Activated CD4-positive, alpha-beta T cell treated with anti-CD3 and anti-CD28 coated beads, Interleukin-2, amount 10 ng/mL, durations not matched to agents 7 days and 5 days (primary cell): ENCODE data around the gene ZNF407. TPM values are rescaled to one million over a fixed set of nuclear protein-coding genes. Genes with fewer than 3 reads are reported as not detected.

Experiments
- CTCF ChIA-PET: fragments of 350-600 bp; sonication (Branson Sonifier 250); formaldehyde crosslinking; loops from one replicate; lab custom pipeline; 2021; ENCODE audit warnings: antibody characterized with exemption; lab: Charles Lee
- POLR2A ChIA-PET: fragments of 350-600 bp; sonication (Branson Sonifier 250); formaldehyde crosslinking; loops from one replicate; lab custom pipeline; 2021; ENCODE audit warnings: antibody characterized with exemption; lab: Charles Lee
- DNase-seq: peaks from one replicate; pipeline ENCODE4 v3.0.0-alpha.2; 2020
- H3K27ac Mint-ChIP-seq: one replicate; pipeline ENCODE4 v1.8.0; 2021; ENCODE audit warnings: mild to moderate bottlenecking, moderate library complexity, mixed read lengths
- H3K27me3 Mint-ChIP-seq: one replicate; pipeline ENCODE4 v1.8.0; 2021; ENCODE audit warnings: mixed read lengths
- H3K36me3 Mint-ChIP-seq: one replicate; pipeline ENCODE4 v1.8.0; 2021; ENCODE audit warnings: low read depth, mixed read lengths
- H3K4me1 Mint-ChIP-seq: one replicate; pipeline ENCODE4 v1.8.0; 2021; ENCODE audit warnings: mixed read lengths
- H3K4me3 Mint-ChIP-seq: one replicate; pipeline ENCODE4 v1.8.0; 2021; ENCODE audit warnings: mild to moderate bottlenecking, moderate library complexity, mixed read lengths
- H3K9me3 Mint-ChIP-seq: one replicate; pipeline ENCODE4 v1.8.0; 2021; ENCODE audit warnings: mixed read lengths
- total RNA-seq, 2 experiments: library from RNA; stranded (reverse); gene quantifications; one replicate each; pipeline ENCODE4 v1.2.3, GENCODE V29; 2021

Gene ZNF407
- total RNA-seq, 2 experiments from 2014 or later: 19.3 TPM

GRCh38 chr18:74595431-74595830 is 2.2 kb upstream of the ZNF407 start:
- ChIA-PET CTCF (no interaction called here), POLR2A (no interaction called here)
- DNase-seq: no peak
- H3K4me3 Mint-ChIP-seq: peak overlapping the region; percentile 60
- H3K27me3 Mint-ChIP-seq: no peaks in the 10 kb centered on the region
- peaks cover 38% of the 10 kb centered on the region for H3K4me1 Mint-ChIP-seq
- H3K36me3 Mint-ChIP-seq: peaks cover 38% of the 10 kb centered on the region
- peak overlapping the region; percentile 16 for H3K27ac Mint-ChIP-seq
- H3K9me3 Mint-ChIP-seq: peaks cover 5% of the 10 kb centered on the region

- peaks cover 5% of the 10 kb centered on the region for H3K9me3 Mint-ChIP-seq
- ChIA-PET CTCF (interaction anchor here (1.4 kb wide), 1 partner anchor 9 kb away, joined by 5 read pairs; no protein-coding TSS in a partner anchor), POLR2A (no interaction called here)
- peaks cover 46% of the 10 kb centered on the region for H3K4me1 Mint-ChIP-seq
- H3K27ac Mint-ChIP-seq: peak overlapping the region; percentile 100
- no peaks in the 10 kb centered on the region for H3K27me3 Mint-ChIP-seq
- H3K4me3 Mint-ChIP-seq: peak overlapping the region; percentile 94
- peak; percentile 73 for DNase-seq
- H3K36me3 Mint-ChIP-seq: peaks cover 43% of the 10 kb centered on the region
Observed at GRCh38 chr18:74597034-74597661, 522 bp upstream of the ZNF407 start.

- H3K36me3 Mint-ChIP-seq: peaks cover 36% of the 10 kb centered on the region
- H3K27ac Mint-ChIP-seq: peak overlapping the region; percentile 100
- peak; percentile 72 for DNase-seq
- peaks cover 2% of the 10 kb centered on the region for H3K9me3 Mint-ChIP-seq
- peak overlapping the region; percentile 94 for H3K4me3 Mint-ChIP-seq
- no peaks in the 10 kb centered on the region for H3K27me3 Mint-ChIP-seq
- ChIA-PET CTCF (interaction anchor here (0.6 to 1.1 kb wide), 2 partner anchors 13 to 83 kb away, joined by 3 to 4 read pairs; no protein-coding TSS in a partner anchor), POLR2A (no interaction called here)
- peaks cover 45% of the 10 kb centered on the region for H3K4me1 Mint-ChIP-seq
Observed at GRCh38 chr18:74598350-74599001, 806 bp downstream of the ZNF407 start.

DNA sequence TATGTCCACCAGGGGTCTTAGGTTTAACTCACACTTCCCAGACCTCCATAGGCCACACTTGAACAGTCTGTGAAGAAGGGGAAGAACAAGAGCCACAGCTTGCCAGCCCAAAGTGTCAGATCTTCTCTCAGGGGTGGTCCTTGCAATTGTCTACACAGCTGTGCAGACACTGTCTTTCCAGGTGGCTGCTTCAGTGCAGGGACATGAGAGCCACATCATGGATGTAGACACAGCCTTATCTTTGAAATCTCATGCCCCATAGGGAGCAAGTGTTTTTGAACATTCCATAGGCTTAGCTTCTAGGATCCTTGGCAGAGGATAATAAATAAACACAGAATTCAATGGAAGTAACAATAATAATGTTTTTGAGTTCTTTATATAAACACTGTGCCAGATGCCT is 6.7 kb downstream of the ZNF407 start:
- peaks cover 16% of the 10 kb centered on the region for H3K4me1 Mint-ChIP-seq
- ChIA-PET POLR2A (no interaction called here), CTCF (interaction anchor here (1.0 to 1.3 kb wide), 2 partner anchors 22 to 28 kb away, joined by 3 read pairs; no protein-coding TSS in a partner anchor)
- no peak overlapping the region for H3K27ac Mint-ChIP-seq
- H3K9me3 Mint-ChIP-seq: no peaks in the 10 kb centered on the region
- DNase-seq: no peak
- no peaks in the 10 kb centered on the region for H3K27me3 Mint-ChIP-seq
- no peak overlapping the region for H3K4me3 Mint-ChIP-seq
- peaks cover 9% of the 10 kb centered on the region for H3K36me3 Mint-ChIP-seq

GRCh38 chr18:74604774-74605173 is 7.1 kb downstream of the ZNF407 start:
- Mint-ChIP-seq H3K9me3 (no peaks in the 10 kb centered on the region), H3K27ac (no peak overlapping the region), H3K27me3 (no peaks in the 10 kb centered on the region), H3K4me1 (peaks cover 15% of the 10 kb centered on the region), H3K36me3 (peaks cover 9% of the 10 kb centered on the region), H3K4me3 (no peak overlapping the region)
- ChIA-PET CTCF (interaction anchor here (1.0 kb wide), 1 partner anchor 27 kb away, joined by 3 read pairs; no protein-coding TSS in a partner anchor), POLR2A (no interaction called here)
- DNase-seq: no peak

- Mint-ChIP-seq H3K36me3 (no peaks in the 10 kb centered on the region), H3K4me3 (no peak overlapping the region)
Observed at GRCh38 chr18:74608681-74609080, 11.0 kb downstream of the ZNF407 start.

GRCh38 chr18:74609535-74609934 is 11.9 kb downstream of the ZNF407 start:
- ChIA-PET CTCF (no interaction called here), POLR2A (no interaction called here)

More at GRCh38 chr18:74608681-74609080, 11.0 kb downstream of the ZNF407 start:
- no peak for DNase-seq
- CTCF ChIA-PET: no interaction called here
- no peaks in the 10 kb centered on the region for H3K27me3 Mint-ChIP-seq
- POLR2A ChIA-PET: no interaction called here
- no peaks in the 10 kb centered on the region for H3K9me3 Mint-ChIP-seq
- peaks cover 10% of the 10 kb centered on the region for H3K4me1 Mint-ChIP-seq
- H3K27ac Mint-ChIP-seq: no peak overlapping the region

DNA sequence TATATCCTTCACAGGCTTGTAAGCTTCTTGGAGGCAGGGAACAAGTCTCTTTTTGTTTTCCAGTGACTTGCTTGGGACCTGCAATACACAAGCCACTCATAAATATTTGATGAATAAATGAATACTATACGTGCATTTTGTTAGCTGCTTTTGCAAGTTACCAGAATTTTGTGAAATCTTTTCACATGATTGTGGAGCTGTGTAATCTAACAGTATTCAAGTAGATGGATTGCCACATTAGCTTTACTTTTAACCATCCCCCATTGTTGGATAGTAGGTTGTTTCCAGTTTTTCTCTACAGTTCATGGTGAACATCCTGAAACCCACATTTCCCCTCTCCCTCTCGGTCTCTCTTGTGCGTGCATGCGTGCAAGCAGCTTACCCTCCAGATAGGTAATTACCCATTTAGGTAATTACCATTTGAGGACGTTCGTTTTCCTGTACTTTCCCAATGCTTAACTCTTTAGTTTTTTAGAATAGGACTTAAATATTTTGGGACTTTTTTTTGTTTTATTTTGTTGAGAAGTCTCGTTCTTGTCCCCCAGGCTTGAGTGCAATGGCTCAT is 12.5 kb downstream of the ZNF407 start:
- CTCF ChIA-PET: no interaction called here
- no peaks in the 10 kb centered on the region for H3K9me3 Mint-ChIP-seq

More at GRCh38 chr18:74609535-74609934, 11.9 kb downstream of the ZNF407 start:
- DNase-seq: no peak
- Mint-ChIP-seq H3K27ac (no peak overlapping the region), H3K36me3 (no peaks in the 10 kb centered on the region), H3K27me3 (no peaks in the 10 kb centered on the region), H3K9me3 (no peaks in the 10 kb centered on the region), H3K4me1 (peaks cover 10% of the 10 kb centered on the region), H3K4me3 (no peak overlapping the region)

DNA sequence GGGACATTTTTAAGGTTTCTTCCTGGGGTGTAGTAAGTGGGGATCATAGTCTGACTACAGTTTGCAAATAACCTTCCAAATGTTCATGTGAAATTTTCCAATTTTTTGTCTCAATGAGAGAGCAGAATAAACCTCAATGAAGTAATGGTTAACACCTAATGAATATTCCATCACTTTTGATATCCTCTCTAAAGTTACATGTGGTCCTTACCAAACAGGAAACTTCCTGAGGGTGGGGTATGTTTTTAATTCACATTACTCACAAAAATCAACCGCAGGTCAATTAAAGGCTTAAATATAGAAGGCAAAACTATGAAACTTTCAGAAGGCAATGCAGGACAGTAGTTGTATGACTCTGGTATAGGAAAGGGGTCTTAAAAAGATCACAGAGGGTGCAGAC is 13.2 kb downstream of the ZNF407 start:
- ChIA-PET POLR2A (no interaction called here), CTCF (no interaction called here)
- no peak overlapping the region for H3K27ac Mint-ChIP-seq
- H3K4me1 Mint-ChIP-seq: peaks cover 10% of the 10 kb centered on the region
- no peak overlapping the region for H3K4me3 Mint-ChIP-seq
- no peaks in the 10 kb centered on the region for H3K36me3 Mint-ChIP-seq
- no peaks in the 10 kb centered on the region for H3K9me3 Mint-ChIP-seq
- no peak for DNase-seq
- no peaks in the 10 kb centered on the region for H3K27me3 Mint-ChIP-seq

More for the DNA sequence above, 12.5 kb downstream of the ZNF407 start:
- no peaks in the 10 kb centered on the region for H3K27me3 Mint-ChIP-seq
- DNase-seq: no peak
- no peak overlapping the region for H3K27ac Mint-ChIP-seq
- H3K36me3 Mint-ChIP-seq: no peaks in the 10 kb centered on the region
- peaks cover 10% of the 10 kb centered on the region for H3K4me1 Mint-ChIP-seq
- H3K4me3 Mint-ChIP-seq: no peak overlapping the region
- POLR2A ChIA-PET: no interaction called here

DNA sequence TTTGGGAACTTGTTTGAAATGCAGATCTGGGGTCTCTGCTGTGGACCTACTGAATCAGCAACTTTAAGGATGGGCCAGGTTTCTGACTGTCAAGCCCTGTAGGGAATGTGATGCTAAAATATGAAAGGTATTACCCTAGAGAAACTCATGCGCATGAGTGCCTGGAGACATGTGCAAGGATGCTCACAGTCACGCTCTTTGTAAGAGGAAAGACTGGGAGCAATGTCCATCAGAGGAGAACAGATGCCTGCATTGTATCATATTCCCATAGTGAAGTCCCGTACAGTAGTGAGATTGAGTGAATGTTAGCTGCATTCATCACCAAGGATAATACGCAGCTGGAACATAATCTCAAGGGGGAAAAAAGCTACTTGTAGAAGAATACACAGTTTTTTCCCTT is 14.1 kb downstream of the ZNF407 start:
- POLR2A ChIA-PET: no interaction called here
- Mint-ChIP-seq H3K36me3 (no peaks in the 10 kb centered on the region), H3K4me3 (no peak overlapping the region), H3K9me3 (no peaks in the 10 kb centered on the region), H3K27me3 (no peaks in the 10 kb centered on the region), H3K4me1 (peaks cover 10% of the 10 kb centered on the region), H3K27ac (no peak overlapping the region)
- DNase-seq: no peak
- CTCF ChIA-PET: no interaction called here

DNA sequence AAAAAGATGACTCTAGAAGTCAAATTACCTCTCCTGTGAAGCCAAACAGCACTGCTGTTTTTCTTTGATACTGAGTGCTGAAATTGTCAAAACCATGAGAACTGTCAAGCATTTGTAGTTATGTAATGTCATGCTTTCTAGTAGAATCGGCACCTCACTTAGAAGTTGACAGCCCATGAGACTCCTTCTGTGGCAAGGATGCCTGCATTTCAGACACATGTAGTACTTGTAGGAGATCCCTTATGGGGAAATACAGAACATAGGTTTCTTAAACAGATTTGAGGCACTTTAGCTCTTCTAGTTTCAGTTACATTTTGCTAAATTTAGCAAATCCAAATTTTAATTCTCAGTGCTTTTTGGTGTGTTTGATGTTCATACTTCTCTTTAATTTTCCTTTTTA is 15.7 kb downstream of the ZNF407 start:
- no peaks in the 10 kb centered on the region for H3K27me3 Mint-ChIP-seq
- H3K4me3 Mint-ChIP-seq: no peak overlapping the region
- H3K9me3 Mint-ChIP-seq: no peaks in the 10 kb centered on the region
- H3K4me1 Mint-ChIP-seq: peaks cover 10% of the 10 kb centered on the region
- no peaks in the 10 kb centered on the region for H3K36me3 Mint-ChIP-seq
- H3K27ac Mint-ChIP-seq: no peak overlapping the region
- DNase-seq: no peak
- POLR2A ChIA-PET: no interaction called here
- CTCF ChIA-PET: no interaction called here

DNA sequence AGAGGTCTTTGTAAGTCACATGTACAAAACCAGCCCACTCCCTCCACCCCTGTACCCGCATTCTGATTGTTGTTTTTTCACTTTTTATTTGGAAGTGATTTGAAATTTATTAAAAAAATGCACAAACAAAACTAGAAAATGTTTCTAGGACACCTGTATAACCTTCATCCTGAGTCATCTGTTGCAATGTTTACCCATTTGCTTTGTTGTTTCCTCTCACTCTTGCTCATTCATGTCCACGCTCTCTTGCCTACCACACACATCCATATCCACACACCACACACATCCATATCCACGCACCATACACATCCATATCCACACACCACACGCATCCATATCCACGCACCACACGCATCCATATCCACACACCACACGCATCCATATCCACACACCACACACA is 18.8 kb downstream of the ZNF407 start:
- ChIA-PET POLR2A (no interaction called here), CTCF (no interaction called here)
- H3K27ac Mint-ChIP-seq: no peak overlapping the region
- DNase-seq: no peak
- no peaks in the 10 kb centered on the region for H3K36me3 Mint-ChIP-seq
- no peak overlapping the region for H3K4me3 Mint-ChIP-seq
- H3K4me1 Mint-ChIP-seq: peaks cover 2% of the 10 kb centered on the region
- H3K27me3 Mint-ChIP-seq: no peaks in the 10 kb centered on the region
- no peaks in the 10 kb centered on the region for H3K9me3 Mint-ChIP-seq

GRCh38 chr18:74617486-74617885 is 19.8 kb downstream of the ZNF407 start:
- ChIA-PET POLR2A (no interaction called here), CTCF (no interaction called here)
- peaks cover 2% of the 10 kb centered on the region for H3K4me1 Mint-ChIP-seq
- no peak overlapping the region for H3K4me3 Mint-ChIP-seq
- H3K36me3 Mint-ChIP-seq: no peaks in the 10 kb centered on the region
- H3K9me3 Mint-ChIP-seq: no peaks in the 10 kb centered on the region
- no peak overlapping the region for H3K27ac Mint-ChIP-seq
- H3K27me3 Mint-ChIP-seq: no peaks in the 10 kb centered on the region
- DNase-seq: no peak
